HEK293 (cell line): ENCODE data around the gene NMNAT2.
A peak's percentile ranks its signal among the peaks of the same experiment; 100 is the strongest.

ENCODE experiments used
- CTCF ChIA-PET: fragments of 350-600 bp; formaldehyde crosslinking; extraction: SDS; loops from one replicate; lab custom pipeline; 2021; ENCODE audit warnings: antibody characterized with exemption; lab: Yijun Ruan, JAX
- POLR2A ChIA-PET: fragments of 300-600 bp; formaldehyde crosslinking; extraction: SDS; loops from one replicate; lab custom pipeline; 2020; ENCODE audit warnings: antibody characterized with exemption, inconsistent platforms; lab: Yijun Ruan, JAX
- H3K27ac ChIP-seq: fragments of 200-500 bp; sonication (Bioruptor generic); 2 replicates; pipeline ENCODE4 v1.5.1; 2014; ENCODE audit warnings: low read depth, low read length, control low read depth, inconsistent platforms; ENCODE audit errors: extremely low read depth
- H3K36me3 ChIP-seq, 2 experiments: fragments of 200-500 bp in 1 of 2; sonication (Bioruptor generic) in 1 of 2; 1 replicate in 1 of 2; 2 replicates in 1 of 2; pipeline ENCODE4 v1.5.1; 2014 to 2017; ENCODE audit warnings: inconsistent platforms in 2 of 2, low read length in 2 of 2; ENCODE audit not compliant: control insufficient read depth in 2 of 2, insufficient read depth in 1 of 2
- H3K4me1 ChIP-seq: fragments of 200-500 bp; sonication (Bioruptor generic); 2 replicates; pipeline ENCODE4 v1.5.1; 2014; ENCODE audit warnings: mild to moderate bottlenecking, low read length, inconsistent platforms; ENCODE audit not compliant: control insufficient read depth, insufficient read depth
- H3K4me3 ChIP-seq: 2 replicates; pipeline ENCODE4 v1.5.1; 2011; ENCODE audit warnings: low read depth, mild to moderate bottlenecking, control low read depth, low read length, moderate library complexity
- H3K9me3 ChIP-seq: fragments of 200-500 bp; sonication (Bioruptor generic); 2 replicates; pipeline ENCODE4 v1.5.1; 2014; ENCODE audit warnings: low read depth, low read length, inconsistent platforms; ENCODE audit not compliant: control insufficient read depth, insufficient read depth
- EGR2 ChIP-seq: fragments of 450-650 bp; formaldehyde crosslinking; IDR thresholded peaks from 2 replicates; pipeline ENCODE4 v1.5.1; 2016; ENCODE audit warnings: low read depth, missing biosample characterization, missing genetic modification characterization
- KLF8 ChIP-seq: fragments of 450-650 bp; formaldehyde crosslinking; IDR thresholded peaks from 2 replicates; pipeline ENCODE4 v1.5.1; 2016; ENCODE audit warnings: missing biosample characterization, missing genetic modification characterization
- YY2 ChIP-seq: fragments of 450-650 bp; formaldehyde crosslinking; IDR thresholded peaks from 2 replicates; pipeline ENCODE4 v1.5.1; 2016; ENCODE audit warnings: missing biosample characterization, missing genetic modification characterization
- ZBTB1 ChIP-seq: fragments of 450-650 bp; formaldehyde crosslinking; IDR thresholded peaks from 2 replicates; pipeline ENCODE4 v1.5.1; 2016; ENCODE audit warnings: missing biosample characterization, missing genetic modification characterization
- ZBTB20 ChIP-seq: fragments of 450-650 bp; formaldehyde crosslinking; IDR thresholded peaks from 2 replicates; pipeline ENCODE4 v1.5.1; 2016; ENCODE audit warnings: missing biosample characterization, missing genetic modification characterization
- ZBTB7A ChIP-seq: fragments of 450-650 bp; formaldehyde crosslinking; IDR thresholded peaks from 2 replicates; pipeline ENCODE4 v1.5.1; 2016; ENCODE audit warnings: low read depth, missing biosample characterization, missing genetic modification characterization
- ZFHX2 ChIP-seq: fragments of 450-650 bp; formaldehyde crosslinking; conservative IDR thresholded peaks from 2 replicates; pipeline ENCODE4 v1.5.1; 2016; ENCODE audit warnings: missing biosample characterization, missing genetic modification characterization
- ZFP69B ChIP-seq: fragments of 450-650 bp; formaldehyde crosslinking; IDR thresholded peaks from 2 replicates; pipeline ENCODE4 v1.5.1; 2016; ENCODE audit warnings: missing biosample characterization, missing genetic modification characterization
- ZNF133 ChIP-seq: fragments of 450-650 bp; formaldehyde crosslinking; IDR thresholded peaks from 2 replicates; pipeline ENCODE4 v1.5.1; 2016; ENCODE audit warnings: missing biosample characterization, missing genetic modification characterization
- ZNF146 ChIP-seq: fragments of 450-650 bp; formaldehyde crosslinking; IDR thresholded peaks from 2 replicates; pipeline ENCODE4 v1.5.1; 2016; ENCODE audit warnings: missing biosample characterization, missing genetic modification characterization
- ZNF23 ChIP-seq: fragments of 450-650 bp; formaldehyde crosslinking; IDR thresholded peaks from 2 replicates; pipeline ENCODE4 v1.5.1; 2016; ENCODE audit warnings: missing biosample characterization, missing genetic modification characterization, borderline replicate concordance
- ZNF341 ChIP-seq: fragments of 450-650 bp; formaldehyde crosslinking; IDR thresholded peaks from 2 replicates; pipeline ENCODE4; 2016; ENCODE audit warnings: low read depth, missing biosample characterization, missing genetic modification characterization
- ZNF354C ChIP-seq: fragments of 450-650 bp; formaldehyde crosslinking; IDR thresholded peaks from 2 replicates; pipeline ENCODE4 v1.5.1; 2016; ENCODE audit warnings: missing biosample characterization, missing genetic modification characterization, low read depth, borderline replicate concordance
- ZNF544 ChIP-seq: fragments of 450-650 bp; formaldehyde crosslinking; IDR thresholded peaks from 2 replicates; pipeline ENCODE4 v1.5.0; 2017; ENCODE audit warnings: missing biosample characterization, missing genetic modification characterization
- ZNF549 ChIP-seq: fragments of 450-650 bp; IDR thresholded peaks from 2 replicates; pipeline ENCODE4 v1.5.1; 2018; ENCODE audit warnings: missing biosample characterization, missing genetic modification characterization, mild to moderate bottlenecking, inconsistent platforms, moderate library complexity
- ZNF658 ChIP-seq: fragments of 450-650 bp; formaldehyde crosslinking; IDR thresholded peaks from 2 replicates; pipeline ENCODE4; 2016; ENCODE audit warnings: missing biosample characterization, missing genetic modification characterization
- ZNF670 ChIP-seq: fragments of 450-650 bp; formaldehyde crosslinking; IDR thresholded peaks from 2 replicates; pipeline ENCODE4 v1.5.1; 2016; ENCODE audit warnings: missing biosample characterization, missing genetic modification characterization, low read depth
- ZNF791 ChIP-seq: fragments of 450-650 bp; formaldehyde crosslinking; IDR thresholded peaks from 2 replicates; pipeline ENCODE4 v1.5.1; 2016; ENCODE audit warnings: missing biosample characterization, missing genetic modification characterization
- TF ChIP-seq, protein P1 (sequence below): fragments of 450-650 bp; formaldehyde crosslinking; IDR thresholded peaks from 2 replicates; pipeline ENCODE4 v1.5.1; 2017; ENCODE audit warnings: missing biosample characterization, missing genetic modification characterization
- TF ChIP-seq, protein P2 (sequence below): fragments of 450-650 bp; formaldehyde crosslinking; optimal IDR thresholded peaks from 2 replicates; pipeline ENCODE3; 2016; ENCODE audit warnings: missing biosample characterization, mild to moderate bottlenecking, missing genetic modification characterization
- TF ChIP-seq, protein P3 (sequence below): IDR thresholded peaks from 2 replicates; pipeline ENCODE4 v1.6.1; 2011; ENCODE audit warnings: mild to moderate bottlenecking, low read depth, low read length, borderline replicate concordance
- TF ChIP-seq, protein P4 (sequence below): fragments of 450-650 bp; IDR thresholded peaks from 2 replicates; pipeline ENCODE4 v1.5.1; 2018; ENCODE audit warnings: missing biosample characterization, mild to moderate bottlenecking, missing genetic modification characterization
- TF ChIP-seq, protein P5 (sequence below): fragments of 450-650 bp; formaldehyde crosslinking; conservative IDR thresholded peaks from 2 replicates; pipeline ENCODE4 v1.5.1; 2016; ENCODE audit warnings: low read depth, missing biosample characterization, missing genetic modification characterization
- TF ChIP-seq, protein P6 (sequence below): fragments of 450-650 bp; formaldehyde crosslinking; IDR thresholded peaks from 2 replicates; pipeline ENCODE4; 2016; ENCODE audit warnings: missing biosample characterization, missing genetic modification characterization

NMNAT2 gene

DNA sequence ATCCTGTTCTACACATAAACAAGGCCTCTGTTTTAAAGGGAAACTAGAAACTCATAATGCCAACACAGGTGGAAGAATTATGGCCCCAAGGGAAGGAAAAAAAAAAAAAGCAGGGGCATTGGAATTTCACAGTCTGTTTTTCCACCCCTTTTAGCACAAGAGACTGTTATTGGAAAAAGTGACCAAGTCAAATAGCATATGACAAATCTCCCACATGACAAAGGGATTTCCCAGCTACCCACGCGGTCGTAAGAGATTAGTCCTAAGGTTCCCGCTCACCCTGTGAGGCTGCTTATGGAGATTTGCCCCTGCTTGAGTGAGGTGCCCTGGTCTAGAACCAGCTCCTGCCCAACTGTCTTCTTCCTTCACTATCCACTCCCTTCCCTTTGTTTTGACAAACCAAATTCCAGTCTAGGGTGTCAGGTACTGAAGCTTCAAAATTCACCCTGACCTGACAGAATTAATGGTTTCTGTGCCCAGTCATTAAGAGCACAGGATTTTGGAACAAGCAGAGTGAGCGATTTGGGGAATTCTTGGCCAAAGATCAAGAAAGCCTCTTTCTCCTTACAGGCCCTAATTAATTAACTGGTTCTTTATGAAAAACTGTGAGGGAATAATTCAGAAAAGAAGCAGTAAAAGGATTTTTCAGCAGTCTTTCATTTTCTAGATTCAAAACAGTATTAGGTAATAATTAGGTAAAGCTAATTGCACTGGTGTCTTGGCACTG lies 107.3 kb downstream of the NMNAT2 start:
- H3K36me3 ChIP-seq = no peaks in the 10 kb centered on the region
- CTCF ChIA-PET = interaction anchor here (2.6 kb wide), 1 partner anchor 29 kb away, joined by 7 read pairs; no protein-coding TSS in a partner anchor
- no peak for TF ChIP-seq ZNF341 (tag by site-specific recombination)
- no peak for TF ChIP-seq ZNF23 (tag by site-specific recombination)
- peak; percentile 68 for TF ChIP-seq ZFHX2 (tag by site-specific recombination)
- no peak for TF ChIP-seq ZBTB7A
- TF ChIP-seq, protein P1, sequence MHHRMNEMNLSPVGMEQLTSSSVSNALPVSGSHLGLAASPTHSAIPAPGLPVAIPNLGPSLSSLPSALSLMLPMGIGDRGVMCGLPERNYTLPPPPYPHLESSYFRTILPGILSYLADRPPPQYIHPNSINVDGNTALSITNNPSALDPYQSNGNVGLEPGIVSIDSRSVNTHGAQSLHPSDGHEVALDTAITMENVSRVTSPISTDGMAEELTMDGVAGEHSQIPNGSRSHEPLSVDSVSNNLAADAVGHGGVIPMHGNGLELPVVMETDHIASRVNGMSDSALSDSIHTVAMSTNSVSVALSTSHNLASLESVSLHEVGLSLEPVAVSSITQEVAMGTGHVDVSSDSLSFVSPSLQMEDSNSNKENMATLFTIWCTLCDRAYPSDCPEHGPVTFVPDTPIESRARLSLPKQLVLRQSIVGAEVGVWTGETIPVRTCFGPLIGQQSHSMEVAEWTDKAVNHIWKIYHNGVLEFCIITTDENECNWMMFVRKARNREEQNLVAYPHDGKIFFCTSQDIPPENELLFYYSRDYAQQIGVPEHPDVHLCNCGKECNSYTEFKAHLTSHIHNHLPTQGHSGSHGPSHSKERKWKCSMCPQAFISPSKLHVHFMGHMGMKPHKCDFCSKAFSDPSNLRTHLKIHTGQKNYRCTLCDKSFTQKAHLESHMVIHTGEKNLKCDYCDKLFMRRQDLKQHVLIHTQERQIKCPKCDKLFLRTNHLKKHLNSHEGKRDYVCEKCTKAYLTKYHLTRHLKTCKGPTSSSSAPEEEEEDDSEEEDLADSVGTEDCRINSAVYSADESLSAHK = 0 out of 2 replicates have a peak, but pooled peaks have one; percentile 49
- peak; percentile 23; the same call in 1 of the 2 replicates for TF ChIP-seq EGR2 (tag by site-specific recombination)
- TF ChIP-seq KLF8 (tag by site-specific recombination) = no peak
- TF ChIP-seq ZBTB1 (tag by site-specific recombination) = no peak
- no peak for TF ChIP-seq ZNF658
- TF ChIP-seq, protein P2, sequence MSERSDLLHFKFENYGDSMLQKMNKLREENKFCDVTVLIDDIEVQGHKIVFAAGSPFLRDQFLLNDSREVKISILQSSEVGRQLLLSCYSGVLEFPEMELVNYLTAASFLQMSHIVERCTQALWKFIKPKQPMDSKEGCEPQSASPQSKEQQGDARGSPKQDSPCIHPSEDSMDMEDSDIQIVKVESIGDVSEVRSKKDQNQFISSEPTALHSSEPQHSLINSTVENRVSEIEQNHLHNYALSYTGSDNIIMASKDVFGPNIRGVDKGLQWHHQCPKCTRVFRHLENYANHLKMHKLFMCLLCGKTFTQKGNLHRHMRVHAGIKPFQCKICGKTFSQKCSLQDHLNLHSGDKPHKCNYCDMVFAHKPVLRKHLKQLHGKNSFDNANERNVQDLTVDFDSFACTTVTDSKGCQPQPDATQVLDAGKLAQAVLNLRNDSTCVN (tag by site-specific recombination) = no peak
- TF ChIP-seq, protein P3, sequence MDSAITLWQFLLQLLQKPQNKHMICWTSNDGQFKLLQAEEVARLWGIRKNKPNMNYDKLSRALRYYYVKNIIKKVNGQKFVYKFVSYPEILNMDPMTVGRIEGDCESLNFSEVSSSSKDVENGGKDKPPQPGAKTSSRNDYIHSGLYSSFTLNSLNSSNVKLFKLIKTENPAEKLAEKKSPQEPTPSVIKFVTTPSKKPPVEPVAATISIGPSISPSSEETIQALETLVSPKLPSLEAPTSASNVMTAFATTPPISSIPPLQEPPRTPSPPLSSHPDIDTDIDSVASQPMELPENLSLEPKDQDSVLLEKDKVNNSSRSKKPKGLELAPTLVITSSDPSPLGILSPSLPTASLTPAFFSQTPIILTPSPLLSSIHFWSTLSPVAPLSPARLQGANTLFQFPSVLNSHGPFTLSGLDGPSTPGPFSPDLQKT = no peak
- no peak overlapping the region for H3K4me3 ChIP-seq
- H3K9me3 ChIP-seq = no peaks in the 10 kb centered on the region
- POLR2A ChIA-PET = no interaction called here
- H3K4me1 ChIP-seq = no peaks in the 10 kb centered on the region
- H3K27ac ChIP-seq = no peak overlapping the region

DNA sequence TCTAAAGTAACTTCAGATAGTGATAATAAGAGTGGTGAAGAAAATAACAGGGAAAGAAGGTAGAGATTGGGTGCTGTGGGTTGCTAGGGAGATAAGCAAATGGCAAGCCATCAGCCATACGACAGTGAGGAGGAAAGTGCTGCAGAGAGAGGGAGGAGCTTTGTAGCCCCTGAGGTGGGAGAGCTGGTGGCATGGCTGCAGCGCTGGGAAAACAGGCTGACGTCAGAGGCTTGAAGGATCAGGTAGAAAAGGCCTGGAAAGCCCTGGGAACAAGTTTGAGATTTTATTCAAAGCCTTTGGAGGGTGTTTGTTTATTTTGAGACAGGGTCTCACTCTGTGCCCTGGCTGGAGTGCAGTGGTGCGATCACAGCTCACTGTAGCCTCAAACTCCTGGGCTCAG lies 109.5 kb downstream of the NMNAT2 start:
- Histone ChIP-seq H3K27ac (no peak overlapping the region), H3K4me3 (no peak overlapping the region), H3K36me3 (no peaks in the 10 kb centered on the region), H3K4me1 (no peaks in the 10 kb centered on the region)
- POLR2A ChIA-PET = no interaction called here
- no peak for TF ChIP-seq ZBTB20 (tag by site-specific recombination)
- no peak for TF ChIP-seq ZNF544 (tag by site-specific recombination)
- TF ChIP-seq, protein P4, sequence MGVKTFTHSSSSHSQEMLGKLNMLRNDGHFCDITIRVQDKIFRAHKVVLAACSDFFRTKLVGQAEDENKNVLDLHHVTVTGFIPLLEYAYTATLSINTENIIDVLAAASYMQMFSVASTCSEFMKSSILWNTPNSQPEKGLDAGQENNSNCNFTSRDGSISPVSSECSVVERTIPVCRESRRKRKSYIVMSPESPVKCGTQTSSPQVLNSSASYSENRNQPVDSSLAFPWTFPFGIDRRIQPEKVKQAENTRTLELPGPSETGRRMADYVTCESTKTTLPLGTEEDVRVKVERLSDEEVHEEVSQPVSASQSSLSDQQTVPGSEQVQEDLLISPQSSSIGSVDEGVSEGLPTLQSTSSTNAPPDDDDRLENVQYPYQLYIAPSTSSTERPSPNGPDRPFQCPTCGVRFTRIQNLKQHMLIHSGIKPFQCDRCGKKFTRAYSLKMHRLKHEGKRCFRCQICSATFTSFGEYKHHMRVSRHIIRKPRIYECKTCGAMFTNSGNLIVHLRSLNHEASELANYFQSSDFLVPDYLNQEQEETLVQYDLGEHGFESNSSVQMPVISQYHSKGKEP (tag by site-specific recombination) = no peak
- TF ChIP-seq ZNF670 = no peak
- TF ChIP-seq ZNF791 (tag by site-specific recombination) = no peak
- TF ChIP-seq, protein P5, sequence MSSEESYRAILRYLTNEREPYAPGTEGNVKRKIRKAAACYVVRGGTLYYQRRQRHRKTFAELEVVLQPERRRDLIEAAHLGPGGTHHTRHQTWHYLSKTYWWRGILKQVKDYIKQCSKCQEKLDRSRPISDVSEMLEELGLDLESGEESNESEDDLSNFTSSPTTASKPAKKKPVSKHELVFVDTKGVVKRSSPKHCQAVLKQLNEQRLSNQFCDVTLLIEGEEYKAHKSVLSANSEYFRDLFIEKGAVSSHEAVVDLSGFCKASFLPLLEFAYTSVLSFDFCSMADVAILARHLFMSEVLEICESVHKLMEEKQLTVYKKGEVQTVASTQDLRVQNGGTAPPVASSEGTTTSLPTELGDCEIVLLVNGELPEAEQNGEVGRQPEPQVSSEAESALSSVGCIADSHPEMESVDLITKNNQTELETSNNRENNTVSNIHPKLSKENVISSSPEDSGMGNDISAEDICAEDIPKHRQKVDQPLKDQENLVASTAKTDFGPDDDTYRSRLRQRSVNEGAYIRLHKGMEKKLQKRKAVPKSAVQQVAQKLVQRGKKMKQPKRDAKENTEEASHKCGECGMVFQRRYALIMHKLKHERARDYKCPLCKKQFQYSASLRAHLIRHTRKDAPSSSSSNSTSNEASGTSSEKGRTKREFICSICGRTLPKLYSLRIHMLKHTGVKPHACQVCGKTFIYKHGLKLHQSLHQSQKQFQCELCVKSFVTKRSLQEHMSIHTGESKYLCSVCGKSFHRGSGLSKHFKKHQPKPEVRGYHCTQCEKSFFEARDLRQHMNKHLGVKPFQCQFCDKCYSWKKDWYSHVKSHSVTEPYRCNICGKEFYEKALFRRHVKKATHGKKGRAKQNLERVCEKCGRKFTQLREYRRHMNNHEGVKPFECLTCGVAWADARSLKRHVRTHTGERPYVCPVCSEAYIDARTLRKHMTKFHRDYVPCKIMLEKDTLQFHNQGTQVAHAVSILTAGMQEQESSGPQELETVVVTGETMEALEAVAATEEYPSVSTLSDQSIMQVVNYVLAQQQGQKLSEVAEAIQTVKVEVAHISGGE = no peak
- TF ChIP-seq, protein P6, sequence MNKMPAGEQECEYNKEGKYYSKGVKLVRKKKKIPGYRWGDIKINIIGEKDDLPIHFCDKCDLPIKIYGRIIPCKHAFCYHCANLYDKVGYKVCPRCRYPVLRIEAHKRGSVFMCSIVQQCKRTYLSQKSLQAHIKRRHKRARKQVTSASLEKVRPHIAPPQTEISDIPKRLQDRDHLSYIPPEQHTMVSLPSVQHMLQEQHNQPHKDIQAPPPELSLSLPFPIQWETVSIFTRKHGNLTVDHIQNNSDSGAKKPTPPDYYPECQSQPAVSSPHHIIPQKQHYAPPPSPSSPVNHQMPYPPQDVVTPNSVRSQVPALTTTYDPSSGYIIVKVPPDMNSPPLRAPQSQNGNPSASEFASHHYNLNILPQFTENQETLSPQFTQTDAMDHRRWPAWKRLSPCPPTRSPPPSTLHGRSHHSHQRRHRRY = no peak
- TF ChIP-seq ZNF549 (tag by site-specific recombination) = no peak
- TF ChIP-seq YY2 (tag by site-specific recombination) = no peak
- no peak for TF ChIP-seq ZNF146 (tag by site-specific recombination)
- no peak for TF ChIP-seq ZNF354C (tag by site-specific recombination)
- no peak for TF ChIP-seq ZNF133 (tag by site-specific recombination)
- no peak for TF ChIP-seq ZFP69B (tag by site-specific recombination)
- TF ChIP-seq, all 188 proteins: peak for 0
- H3K9me3 ChIP-seq = no peaks in the 10 kb centered on the region
- CTCF ChIA-PET = interaction anchor here (0.6 to 2.6 kb wide), 4 partner anchors 27 to 1355 kb away, joined by 3 to 7 read pairs (median 4); no protein-coding TSS in a partner anchor
